Stimulated activated CD8-positive, alpha-beta memory T cell treated with anti-CD3 and anti-CD28 coated beads, Interleukin-4, amount 100 ng/mL, for 4 hours (primary cell): ENCODE results near the gene PTK6.

Experiments used
- DNase-seq, 2 donors: peaks; one replicate each; pipeline ENCODE4 v3.0.0-alpha.2; 2020; ENCODE audit warnings: low read depth in 2 of 2, low spot score in 1 of 2

PTK6 gene

GRCh38 chr20:63570281-63571086 is 33.3 kb upstream of the PTK6 start:
- no peak for DNase-seq

- no peak for DNase-seq
These were observed 32.1 kb upstream of the PTK6 start for GRCh38 chr20:63568986-63569949.

GRCh38 chr20:63568170-63568981 is 31.2 kb upstream of the PTK6 start:
- DNase-seq, result no peak

GRCh38 chr20:63567386-63568169 is 30.4 kb upstream of the PTK6 start:
- DNase-seq, result peak in 1 of 2 donors; percentile 32

- DNase-seq, result no peak
These were observed 29.9 kb upstream of the PTK6 start for GRCh38 chr20:63567136-63567385.

GRCh38 chr20:63566395-63567135 is 29.4 kb upstream of the PTK6 start:
- DNase-seq, result no peak

GRCh38 chr20:63565699-63566335 is 28.6 kb upstream of the PTK6 start:
- no peak for DNase-seq

- no peak for DNase-seq
These were observed 28.0 kb upstream of the PTK6 start for GRCh38 chr20:63565021-63565698.

- DNase-seq, result no peak
These were observed 27.0 kb upstream of the PTK6 start for GRCh38 chr20:63564036-63564810.

- DNase-seq, result no peak
These were observed 26.2 kb upstream of the PTK6 start for GRCh38 chr20:63563225-63563935.

- DNase-seq, result no peak
These were observed 25.5 kb upstream of the PTK6 start for GRCh38 chr20:63562461-63563224.

GRCh38 chr20:63561624-63562396 is 24.6 kb upstream of the PTK6 start:
- no peak for DNase-seq

- DNase-seq, result no peak
These were observed 23.9 kb upstream of the PTK6 start for GRCh38 chr20:63560856-63561609.

GRCh38 chr20:63560333-63560805 is 23.2 kb upstream of the PTK6 start:
- DNase-seq, result no peak
